Loucy (cell line): ENCODE results near the gene PCDH17.

Experiments
- H2AFZ ChIP-seq: fragments of 200-600 bp; sonication (generic); 2 replicates; pipeline ENCODE4 v1.6.0; 2016; ENCODE audit warnings: antibody characterized with exemption, mild to moderate bottlenecking, low read length, moderate library complexity
- H3F3A ChIP-seq: fragments of 200-600 bp; 2 replicates; pipeline ENCODE4 v1.6.0; 2016; ENCODE audit warnings: antibody characterized with exemption, low read depth, mild to moderate bottlenecking
- H3K27me3 ChIP-seq: fragments of 200-600 bp; sonication (generic); 2 replicates; pipeline ENCODE4 v1.6.1; 2014; ENCODE audit warnings: low read length, mild to moderate bottlenecking; ENCODE audit not compliant: insufficient read depth, poor library complexity, severe bottlenecking
- H3K36me3 ChIP-seq: fragments of 200-600 bp; sonication (generic); 2 replicates; pipeline ENCODE4 v1.6.1; 2016; ENCODE audit warnings: low read length; ENCODE audit not compliant: insufficient read depth
- H3K4me1 ChIP-seq: fragments of 200-600 bp; sonication (generic); 2 replicates; pipeline ENCODE4 v1.5.1; 2014; ENCODE audit warnings: low read length, mild to moderate bottlenecking; ENCODE audit not compliant: insufficient read depth, poor library complexity, severe bottlenecking
- H3K4me2 ChIP-seq: fragments of 200-600 bp; sonication (generic); 2 replicates; pipeline ENCODE4 v1.6.0; 2014; ENCODE audit warnings: antibody characterized with exemption, low read length, low read depth, mild to moderate bottlenecking; ENCODE audit not compliant: poor library complexity, severe bottlenecking
- H3K4me3 ChIP-seq: fragments of 200-600 bp; sonication (generic); 2 replicates; pipeline ENCODE4 v1.5.1; 2014; ENCODE audit warnings: low read length, mild to moderate bottlenecking, mixed read lengths; ENCODE audit not compliant: poor library complexity, severe bottlenecking
- H3K79me2 ChIP-seq: fragments of 200-600 bp; sonication (generic); 2 replicates; pipeline ENCODE4 v1.6.1; 2014; ENCODE audit warnings: low read length; ENCODE audit not compliant: insufficient read depth
- H3K9ac ChIP-seq: fragments of 200-600 bp; sonication (generic); 2 replicates; pipeline ENCODE4 v1.6.0; 2014; ENCODE audit warnings: mild to moderate bottlenecking, low read depth, low read length, moderate library complexity; ENCODE audit not compliant: poor library complexity, severe bottlenecking
- H3K9me2 ChIP-seq: fragments of 200-600 bp; sonication (generic); replicated peaks from 2 replicates; pipeline ENCODE4 v1.6.1; 2016; ENCODE audit warnings: low read depth, low read length, mixed read lengths
- H3K9me3 ChIP-seq: fragments of 200-600 bp; sonication (generic); 2 replicates; pipeline ENCODE4 v1.6.1; 2014; ENCODE audit warnings: mild to moderate bottlenecking, antibody characterized with exemption, low read length, low read depth; ENCODE audit not compliant: insufficient read depth
- H4K20me1 ChIP-seq: fragments of 200-600 bp; sonication (generic); 2 replicates; pipeline ENCODE4 v1.6.0; 2014; ENCODE audit warnings: antibody characterized with exemption, low read length, mild to moderate bottlenecking; ENCODE audit not compliant: insufficient read depth, poor library complexity, severe bottlenecking
- CTCF ChIP-seq: fragments of 200-600 bp; sonication (generic); conservative IDR thresholded peaks from 2 replicates; pipeline ENCODE4 v1.5.1; 2014; ENCODE audit warnings: mild to moderate bottlenecking, antibody characterized with exemption, low read length
- EZH2phosphoT487 ChIP-seq: fragments of 200-600 bp; IDR thresholded peaks from 2 replicates; pipeline ENCODE4 v1.6.1; 2018; ENCODE audit warnings: antibody characterized with exemption, mild to moderate bottlenecking, moderate library complexity, borderline replicate concordance

Gene PCDH17

DNA sequence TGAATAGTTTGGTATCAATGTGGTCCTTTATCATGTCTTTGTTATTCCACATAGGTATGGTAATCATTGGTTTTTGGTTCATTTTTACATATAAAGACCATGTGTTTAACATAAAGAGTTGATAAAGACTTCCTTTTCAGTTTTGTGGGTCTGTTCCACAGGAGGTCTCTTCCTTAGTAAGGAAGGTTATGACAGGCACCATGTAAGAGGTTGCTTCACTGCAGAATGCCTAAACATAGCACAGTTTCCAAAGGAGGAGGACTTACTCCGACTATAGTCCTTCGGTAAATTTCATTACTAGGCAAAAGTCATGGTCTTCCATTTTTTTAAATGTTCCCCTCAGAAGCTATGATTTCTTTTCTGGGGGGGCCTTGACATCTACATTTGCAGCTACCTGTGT, 27.1 kb upstream of the PCDH17 start:
- H3K27me3 ChIP-seq = no peaks in the 10 kb centered on the region
- no peaks in the 10 kb centered on the region for H3F3A ChIP-seq
- H3K4me1 ChIP-seq = no peaks in the 10 kb centered on the region
- H3K4me2 ChIP-seq = no peak overlapping the region
- H4K20me1 ChIP-seq = no peaks in the 10 kb centered on the region
- no peaks in the 10 kb centered on the region for H3K36me3 ChIP-seq
- no peaks in the 10 kb centered on the region for H3K9me2 ChIP-seq
- no peak overlapping the region for H3K9ac ChIP-seq
- no peaks in the 10 kb centered on the region for H3K79me2 ChIP-seq
- H2AFZ ChIP-seq = no peak overlapping the region
- H3K4me3 ChIP-seq = no peak overlapping the region
- no peaks in the 10 kb centered on the region for H3K9me3 ChIP-seq
- TF ChIP-seq EZH2phosphoT487 = no peak

- H3F3A ChIP-seq = no peaks in the 10 kb centered on the region
- H2AFZ ChIP-seq = no peak overlapping the region
- H3K4me3 ChIP-seq = no peak overlapping the region
- no peaks in the 10 kb centered on the region for H4K20me1 ChIP-seq
- no peaks in the 10 kb centered on the region for H3K4me1 ChIP-seq
- no peak overlapping the region for H3K9ac ChIP-seq
- H3K36me3 ChIP-seq = no peaks in the 10 kb centered on the region
- H3K9me2 ChIP-seq = no peaks in the 10 kb centered on the region
- no peaks in the 10 kb centered on the region for H3K9me3 ChIP-seq
- no peaks in the 10 kb centered on the region for H3K79me2 ChIP-seq
- no peak overlapping the region for H3K4me2 ChIP-seq
- TF ChIP-seq CTCF (no peak), EZH2phosphoT487 (no peak)
- no peaks in the 10 kb centered on the region for H3K27me3 ChIP-seq
Observed at GRCh38 chr13:57611969-57612368, 19.6 kb upstream of the PCDH17 start.

DNA sequence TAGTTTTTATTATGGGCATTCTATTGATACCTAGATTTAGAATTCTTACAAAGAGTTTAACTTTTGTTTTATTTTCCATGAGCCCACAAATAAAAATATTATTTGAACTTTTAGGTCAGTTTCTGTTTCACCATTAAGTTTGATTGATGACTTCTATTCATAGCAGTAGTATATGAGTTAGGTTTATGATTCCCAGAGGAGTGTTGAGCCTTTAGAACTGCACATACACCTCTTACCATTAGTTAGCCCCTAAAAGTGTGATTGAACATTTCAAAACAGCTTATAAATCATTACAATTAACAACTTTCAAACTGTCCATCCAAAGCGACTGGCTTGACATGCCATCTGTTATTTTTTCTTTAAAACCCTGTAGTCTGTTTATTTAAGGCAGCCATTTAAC, 19.0 kb upstream of the PCDH17 start:
- Histone ChIP-seq H3K79me2 (no peaks in the 10 kb centered on the region), H3K4me2 (no peak overlapping the region), H2AFZ (no peak overlapping the region), H3K9me2 (no peaks in the 10 kb centered on the region), H3K4me1 (no peaks in the 10 kb centered on the region), H4K20me1 (no peaks in the 10 kb centered on the region), H3K9me3 (no peaks in the 10 kb centered on the region), H3F3A (no peaks in the 10 kb centered on the region), H3K4me3 (no peak overlapping the region), H3K27me3 (no peaks in the 10 kb centered on the region), H3K9ac (no peak overlapping the region), H3K36me3 (no peaks in the 10 kb centered on the region)
- TF ChIP-seq CTCF (no peak), EZH2phosphoT487 (no peak)

- no peak overlapping the region for H3K9ac ChIP-seq
- H3K4me1 ChIP-seq = no peaks in the 10 kb centered on the region
- no peak overlapping the region for H2AFZ ChIP-seq
- H3K4me3 ChIP-seq = no peak overlapping the region
- H3K27me3 ChIP-seq = no peaks in the 10 kb centered on the region
- TF ChIP-seq EZH2phosphoT487 = no peak
- peak; percentile 99 for TF ChIP-seq CTCF
- no peaks in the 10 kb centered on the region for H3K79me2 ChIP-seq
- H4K20me1 ChIP-seq = no peaks in the 10 kb centered on the region
- no peaks in the 10 kb centered on the region for H3K9me3 ChIP-seq
- H3K9me2 ChIP-seq = no peaks in the 10 kb centered on the region
- H3K4me2 ChIP-seq = no peak overlapping the region
- no peaks in the 10 kb centered on the region for H3F3A ChIP-seq
- no peaks in the 10 kb centered on the region for H3K36me3 ChIP-seq
Observed at GRCh38 chr13:57624565-57625435, 6.7 kb upstream of the PCDH17 start.
